A549 (cell line): Measurements from ENCODE around the gene ZNF865. TPM values are rescaled to one million over a fixed set of nuclear protein-coding genes. Genes with fewer than 3 reads are reported as not detected.

Experiments used
- ATAC-seq, 2 experiments: fragments of 200-7000 bp in 1 of 2; fragments of >200 bp in 1 of 2; cut with Nextera tagmentation in 1 of 2; cut with Tn5 transposase in 1 of 2; 3 replicates each; pipeline versions ENCODE4 v1.8.0 to v1.9.1; 2018 to 2020; ENCODE audit warnings: mild to moderate bottlenecking in 1 of 2, moderate library complexity in 1 of 2
- CTCF ChIA-PET: fragments of 300-600 bp; sonication (Branson Sonifier 250); formaldehyde crosslinking; extraction: SDS; loops from one replicate; lab custom pipeline; 2021; ENCODE audit warnings: antibody characterized with exemption, inconsistent platforms; lab: Yijun Ruan, JAX
- POLR2A ChIA-PET: fragments of 350-600 bp; formaldehyde crosslinking; extraction: SDS; loops from one replicate; lab custom pipeline; 2021; ENCODE audit warnings: antibody characterized with exemption, inconsistent platforms; lab: Yijun Ruan, JAX
- DNase-seq, 2 experiments: peaks; one replicate each; pipeline versions ENCODE4 v3.0.0 to v3.0.0-alpha.2; 2011 to 2016; ENCODE audit warnings: low read depth in 1 of 2, low spot score in 1 of 2
- FAIRE-seq: peaks from 2 replicates; lab custom pipeline; 2011; peaks lifted over from hg19 to GRCh38; lab: Jason Lieb, UNC
- H3K27ac ChIP-seq, 2 experiments: fragments of >200 bp; sonication (Bioruptor Twin); formaldehyde crosslinking; 3 replicates each; pipeline ENCODE4 v1.5.1; 2016 to 2017
- H3K4me1 ChIP-seq: fragments of >200 bp; sonication (Bioruptor Twin); formaldehyde crosslinking; 3 replicates; pipeline ENCODE4 v1.6.1; 2016
- H3K4me2 ChIP-seq: fragments of >200 bp; sonication (Bioruptor Twin); formaldehyde crosslinking; 3 replicates; pipeline ENCODE4 v1.6.1; 2016
- H3K4me3 ChIP-seq: fragments of >200 bp; sonication (Bioruptor Twin); formaldehyde crosslinking; 3 replicates; pipeline ENCODE4 v1.5.1; 2016
- H3K9me3 ChIP-seq: fragments of >200 bp; sonication (Bioruptor Twin); formaldehyde crosslinking; 3 replicates; pipeline ENCODE4 v1.6.1; 2016
- ATOH8 ChIP-seq: fragments of 250-450 bp; sonication (Bioruptor Pico); IDR thresholded peaks from 2 replicates; pipeline ENCODE4 v1.5.0; 2020; ENCODE audit warnings: low read depth, mild to moderate bottlenecking, moderate library complexity
- CBX2 ChIP-seq: fragments of 200-600 bp; sonication (generic); IDR thresholded peaks from 2 replicates; pipeline ENCODE4 v1.6.1; 2016; ENCODE audit warnings: low read depth, mild to moderate bottlenecking, borderline replicate concordance
- EP300 ChIP-seq, 2 experiments: fragments of >200 bp; sonication (Bioruptor Twin); formaldehyde crosslinking; IDR thresholded peaks; 2 replicates in 1 of 2; 3 replicates in 1 of 2; pipeline ENCODE4 v1.6.1; 2016 to 2017
- FOSB ChIP-seq: fragments of 250-450 bp; sonication (Bioruptor Pico); IDR thresholded peaks from 2 replicates; pipeline ENCODE4 v1.5.0; 2020; ENCODE audit warnings: mild to moderate bottlenecking, moderate library complexity
- HOXB5 ChIP-seq: fragments of 250-450 bp; sonication (Bioruptor Pico); IDR thresholded peaks from 2 replicates; pipeline ENCODE4 v1.5.0; 2020; ENCODE audit warnings: mild to moderate bottlenecking, moderate library complexity
- MAZ ChIP-seq: fragments of 150-350 bp; IDR thresholded peaks from 2 replicates; pipeline ENCODE4 v1.6.1; 2014; ENCODE audit warnings: antibody characterized with exemption, low read depth, low read length, borderline replicate concordance
- PBX3 ChIP-seq: IDR thresholded peaks from 2 replicates; pipeline ENCODE4 v1.6.1; 2012
- POLR2A ChIP-seq: IDR thresholded peaks from 2 replicates; pipeline ENCODE4 v1.6.1; 2012; ENCODE audit warnings: mild to moderate bottlenecking, low read length
- RARB ChIP-seq: fragments of 250-450 bp; sonication (Bioruptor Pico); IDR thresholded peaks from 2 replicates; pipeline ENCODE4 v1.8.0; 2021; ENCODE audit warnings: mild to moderate bottlenecking, moderate library complexity
- ZFP36 ChIP-seq: fragments of 450-650 bp; IDR thresholded peaks from 2 replicates; pipeline ENCODE4 v1.6.1; 2014; ENCODE audit warnings: borderline replicate concordance; ENCODE audit not compliant: partially characterized antibody
- ZNF302 ChIP-seq: fragments of 250-450 bp; sonication (Bioruptor Pico); IDR thresholded peaks from 2 replicates; pipeline ENCODE4 v1.9.0; 2021; ENCODE audit warnings: inconsistent platforms, mild to moderate bottlenecking, moderate library complexity
- ZSCAN20 ChIP-seq: fragments of 250-450 bp; sonication (Bioruptor Pico); IDR thresholded peaks from 2 replicates; pipeline ENCODE4 v1.8.0; 2022; ENCODE audit warnings: mild to moderate bottlenecking, moderate library complexity
- WGBS: methylation state at CpG from one replicate; pipeline ENCODE4 v1.1.6; 2017; ENCODE audit errors: missing lambda C conversion rate; 5-methylcytosine and 5-hydroxymethylcytosine counted together
- polyA plus RNA-seq, 4 experiments: library from polyadenylated mRNA; depleted of rRNA in 3 of 4; stranded (reverse); fragments of >200 nt; fragmentation: RNase III in 1 of 4; extraction: RNeasy Plus Mini Kit Qiagen cat#74134 plus additional on column Dnase treatment in 1 of 4; gene quantifications; 2 replicates in 3 of 4; 3 replicates in 1 of 4; pipeline ENCODE4 v1.2.3, GENCODE V29; 2011 to 2017
- TF ChIP-seq, protein P1 (sequence below): IDR thresholded peaks from 2 replicates; pipeline ENCODE4 v1.6.1; 2012
- TF ChIP-seq, protein P2 (sequence below): fragments of 200-600 bp; sonication (generic); IDR thresholded peaks from 2 replicates; pipeline ENCODE4 v1.6.1; 2016; ENCODE audit warnings: antibody characterized with exemption, mild to moderate bottlenecking, moderate library complexity

ZNF865 gene
- polyA plus RNA-seq, 2 of the 4 experiments (the other 2 are of a cell fraction) = 2.1 to 7.9 TPM

DNA sequence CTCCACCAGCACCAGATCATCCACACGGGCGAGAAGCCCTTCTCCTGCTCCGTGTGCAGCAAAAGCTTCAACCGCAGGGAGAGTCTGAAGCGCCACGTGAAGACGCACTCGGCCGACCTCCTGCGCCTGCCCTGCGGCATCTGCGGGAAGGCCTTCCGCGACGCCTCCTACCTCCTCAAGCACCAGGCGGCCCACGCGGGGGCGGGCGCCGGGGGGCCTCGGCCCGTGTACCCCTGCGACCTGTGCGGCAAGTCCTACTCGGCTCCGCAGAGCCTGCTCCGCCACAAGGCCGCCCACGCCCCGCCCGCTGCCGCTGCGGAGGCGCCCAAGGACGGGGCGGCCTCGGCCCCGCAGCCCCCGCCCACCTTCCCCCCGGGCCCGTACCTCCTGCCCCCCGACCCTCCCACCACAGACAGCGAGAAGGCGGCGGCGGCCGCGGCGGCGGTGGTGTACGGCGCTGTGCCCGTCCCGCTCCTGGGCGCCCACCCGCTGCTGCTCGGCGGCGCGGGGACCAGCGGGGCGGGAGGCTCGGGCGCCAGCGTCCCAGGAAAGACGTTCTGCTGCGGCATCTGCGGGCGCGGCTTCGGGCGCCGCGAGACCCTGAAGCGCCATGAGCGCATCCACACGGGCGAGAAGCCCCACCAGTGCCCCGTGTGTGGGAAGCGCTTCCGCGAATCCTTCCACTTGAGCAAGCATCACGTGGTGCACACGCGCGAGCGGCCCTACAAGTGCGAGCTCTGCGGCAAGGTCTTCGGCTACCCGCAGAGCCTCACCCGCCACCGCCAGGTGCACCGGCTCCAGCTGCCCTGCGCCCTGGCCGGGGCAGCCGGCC, 9.5 kb downstream of the ZNF865 start:
- no peak overlapping the region for H3K4me2 ChIP-seq
- H3K9me3 ChIP-seq = no peaks in the 10 kb centered on the region
- CTCF ChIA-PET = interaction anchor here (1.1 to 24.9 kb wide), 6 partner anchors 8 to 147 kb away, joined by 3 to 363 read pairs (median 5); no protein-coding TSS in a partner anchor
- H3K4me1 ChIP-seq = no peaks in the 10 kb centered on the region
- no peak overlapping the region for H3K27ac ChIP-seq
- 95% methylated on average over 83 of the region's 98 CpGs for WGBS
- no peak for FAIRE-seq
- no peak for DNase-seq
- no peak for TF ChIP-seq EP300 (IDR thresholded peaks at IDR 0.05)
- no peak for TF ChIP-seq RARB
- no peak for TF ChIP-seq CBX2
- TF ChIP-seq POLR2A = no peak
- POLR2A ChIA-PET = no interaction called here
- no peak for ATAC-seq
- no peak overlapping the region for H3K4me3 ChIP-seq

DNA sequence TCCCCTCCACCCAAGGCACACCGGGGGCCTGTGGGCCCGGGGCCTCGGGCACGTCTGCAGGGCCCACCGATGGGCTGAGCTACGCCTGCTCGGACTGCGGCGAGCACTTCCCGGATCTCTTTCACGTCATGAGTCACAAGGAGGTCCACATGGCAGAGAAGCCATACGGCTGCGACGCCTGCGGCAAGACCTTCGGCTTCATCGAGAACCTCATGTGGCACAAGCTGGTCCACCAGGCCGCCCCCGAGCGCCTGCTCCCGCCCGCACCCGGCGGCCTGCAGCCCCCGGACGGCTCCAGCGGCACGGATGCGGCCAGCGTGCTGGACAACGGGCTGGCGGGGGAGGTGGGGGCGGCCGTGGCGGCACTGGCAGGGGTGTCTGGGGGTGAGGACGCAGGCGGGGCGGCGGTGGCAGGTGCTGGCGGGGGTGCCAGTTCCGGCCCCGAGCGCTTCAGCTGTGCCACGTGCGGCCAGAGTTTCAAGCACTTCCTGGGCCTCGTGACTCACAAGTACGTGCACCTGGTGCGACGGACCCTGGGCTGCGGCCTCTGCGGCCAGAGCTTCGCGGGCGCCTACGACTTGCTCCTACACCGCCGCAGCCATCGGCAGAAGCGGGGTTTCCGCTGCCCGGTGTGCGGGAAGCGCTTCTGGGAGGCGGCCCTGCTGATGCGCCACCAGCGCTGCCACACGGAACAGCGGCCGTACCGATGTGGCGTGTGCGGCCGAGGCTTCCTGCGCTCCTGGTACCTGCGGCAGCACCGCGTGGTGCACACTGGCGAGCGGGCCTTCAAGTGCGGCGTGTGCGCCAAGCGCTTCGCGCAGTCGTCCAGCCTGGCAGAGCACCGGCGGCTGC, 10.3 kb downstream of the ZNF865 start:
- ATAC-seq (no peak), DNase-seq (no peak), FAIRE-seq (no peak)
- 97% methylated on average over 76 of the region's 88 CpGs for WGBS
- no peak overlapping the region for H3K27ac ChIP-seq
- ChIA-PET POLR2A (no interaction called here), CTCF (interaction anchor here (1.1 to 24.9 kb wide), 6 partner anchors 9 to 148 kb away, joined by 3 to 363 read pairs (median 5); no protein-coding TSS in a partner anchor)
- no peak overlapping the region for H3K4me2 ChIP-seq
- H3K4me1 ChIP-seq = no peaks in the 10 kb centered on the region
- TF ChIP-seq ZFP36 = no peak
- no peak for TF ChIP-seq HOXB5 (CRISPR knock-in tag)
- no peak for TF ChIP-seq MAZ
- no peak for TF ChIP-seq ATOH8
- TF ChIP-seq, protein P1, sequence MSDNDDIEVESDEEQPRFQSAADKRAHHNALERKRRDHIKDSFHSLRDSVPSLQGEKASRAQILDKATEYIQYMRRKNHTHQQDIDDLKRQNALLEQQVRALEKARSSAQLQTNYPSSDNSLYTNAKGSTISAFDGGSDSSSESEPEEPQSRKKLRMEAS = no peak
- TF ChIP-seq, protein P2, sequence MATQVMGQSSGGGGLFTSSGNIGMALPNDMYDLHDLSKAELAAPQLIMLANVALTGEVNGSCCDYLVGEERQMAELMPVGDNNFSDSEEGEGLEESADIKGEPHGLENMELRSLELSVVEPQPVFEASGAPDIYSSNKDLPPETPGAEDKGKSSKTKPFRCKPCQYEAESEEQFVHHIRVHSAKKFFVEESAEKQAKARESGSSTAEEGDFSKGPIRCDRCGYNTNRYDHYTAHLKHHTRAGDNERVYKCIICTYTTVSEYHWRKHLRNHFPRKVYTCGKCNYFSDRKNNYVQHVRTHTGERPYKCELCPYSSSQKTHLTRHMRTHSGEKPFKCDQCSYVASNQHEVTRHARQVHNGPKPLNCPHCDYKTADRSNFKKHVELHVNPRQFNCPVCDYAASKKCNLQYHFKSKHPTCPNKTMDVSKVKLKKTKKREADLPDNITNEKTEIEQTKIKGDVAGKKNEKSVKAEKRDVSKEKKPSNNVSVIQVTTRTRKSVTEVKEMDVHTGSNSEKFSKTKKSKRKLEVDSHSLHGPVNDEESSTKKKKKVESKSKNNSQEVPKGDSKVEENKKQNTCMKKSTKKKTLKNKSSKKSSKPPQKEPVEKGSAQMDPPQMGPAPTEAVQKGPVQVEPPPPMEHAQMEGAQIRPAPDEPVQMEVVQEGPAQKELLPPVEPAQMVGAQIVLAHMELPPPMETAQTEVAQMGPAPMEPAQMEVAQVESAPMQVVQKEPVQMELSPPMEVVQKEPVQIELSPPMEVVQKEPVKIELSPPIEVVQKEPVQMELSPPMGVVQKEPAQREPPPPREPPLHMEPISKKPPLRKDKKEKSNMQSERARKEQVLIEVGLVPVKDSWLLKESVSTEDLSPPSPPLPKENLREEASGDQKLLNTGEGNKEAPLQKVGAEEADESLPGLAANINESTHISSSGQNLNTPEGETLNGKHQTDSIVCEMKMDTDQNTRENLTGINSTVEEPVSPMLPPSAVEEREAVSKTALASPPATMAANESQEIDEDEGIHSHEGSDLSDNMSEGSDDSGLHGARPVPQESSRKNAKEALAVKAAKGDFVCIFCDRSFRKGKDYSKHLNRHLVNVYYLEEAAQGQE = no peak
- TF ChIP-seq ZSCAN20 (CRISPR knock-in tag) = no peak
- TF ChIP-seq FOSB (CRISPR knock-in tag) = no peak
- no peak for TF ChIP-seq ZNF302 (CRISPR knock-in tag)
- no peak for TF ChIP-seq PBX3
- H3K4me3 ChIP-seq = no peak overlapping the region
- no peaks in the 10 kb centered on the region for H3K9me3 ChIP-seq
